Activated naive CD4-positive, alpha-beta T cell treated with anti-CD3 and anti-CD28 coated beads, Interleukin-2, amount 50 U/mL, for 72 hours (primary cell): ENCODE data around the gene CDX1. TPM values are rescaled to one million over a fixed set of nuclear protein-coding genes. Genes with fewer than 3 reads are reported as not detected.

Source experiments
- ATAC-seq, 2 donors: fragments of 150-1000 bp; cut with Tn5 transposase; 2 replicates each; pipeline ENCODE4 v1.10.0; 2021; ENCODE audit warnings: mild to moderate bottlenecking in 2 of 2, moderate library complexity in 2 of 2
- DNase-seq, 2 donors: peaks; one replicate each; pipeline ENCODE4 v3.0.0; 2021 to 2022; ENCODE audit warnings: low spot score in 2 of 2
- H3K27ac Mint-ChIP-seq, 2 donors: one replicate each; pipeline ENCODE4 v1.8.0; 2022; ENCODE audit warnings: mild to moderate bottlenecking in 2 of 2, mixed read lengths in 2 of 2
- H3K36me3 Mint-ChIP-seq, 2 donors: one replicate each; pipeline ENCODE4 v1.8.0; 2022; ENCODE audit warnings: mixed read lengths in 2 of 2
- H3K9me3 Mint-ChIP-seq, 2 donors: one replicate each; pipeline ENCODE4 v1.8.0; 2022; ENCODE audit warnings: mixed read lengths in 2 of 2
- total RNA-seq, 2 donors: library from RNA; stranded (reverse); gene quantifications; one replicate each; pipeline ENCODE4 v1.2.3, GENCODE V29; 2022

CDX1 gene
- total RNA-seq, 2 donors from 2014 or later, result not detected

- no peak for DNase-seq
- Mint-ChIP-seq H3K36me3 (no peaks in the 10 kb centered on the region), H3K9me3 (no peaks in the 10 kb centered on the region), H3K27ac (no peak overlapping the region)
- ATAC-seq, result no peak
Observed at GRCh38 chr5:150126921-150127265, 39.7 kb upstream of the CDX1 start.

GRCh38 chr5:150129454-150129812 lies 37.1 kb upstream of the CDX1 start:
- Mint-ChIP-seq H3K9me3 (no peaks in the 10 kb centered on the region), H3K27ac (no peak overlapping the region), H3K36me3 (no peaks in the 10 kb centered on the region)
- no peak for DNase-seq
- ATAC-seq, result no peak

- DNase-seq (peak in 1 of 2 donors; percentile 70), ATAC-seq (peak; percentile 70 to 82)
- H3K36me3 Mint-ChIP-seq, result no peaks in the 10 kb centered on the region
- H3K27ac Mint-ChIP-seq, result no peak overlapping the region
- no peaks in the 10 kb centered on the region for H3K9me3 Mint-ChIP-seq
Observed at GRCh38 chr5:150129813-150130492, 36.6 kb upstream of the CDX1 start.

- no peak for ATAC-seq
- DNase-seq, result no peak
- H3K9me3 Mint-ChIP-seq, result no peaks in the 10 kb centered on the region
- H3K36me3 Mint-ChIP-seq, result no peaks in the 10 kb centered on the region
- H3K27ac Mint-ChIP-seq, result no peak overlapping the region
Observed at GRCh38 chr5:150130493-150130922, 36.1 kb upstream of the CDX1 start.

GRCh38 chr5:150131461-150131860 lies 35.1 kb upstream of the CDX1 start:
- no peak overlapping the region for H3K27ac Mint-ChIP-seq
- no peak for ATAC-seq
- no peaks in the 10 kb centered on the region for H3K36me3 Mint-ChIP-seq
- no peaks in the 10 kb centered on the region for H3K9me3 Mint-ChIP-seq
- DNase-seq, result no peak

- no peak for DNase-seq
- no peak for ATAC-seq
- Mint-ChIP-seq H3K9me3 (no peaks in the 10 kb centered on the region), H3K27ac (no peak overlapping the region), H3K36me3 (no peaks in the 10 kb centered on the region)
Observed at GRCh38 chr5:150131978-150132694, 34.4 kb upstream of the CDX1 start.

GRCh38 chr5:150132740-150133139 lies 33.8 kb upstream of the CDX1 start:
- H3K9me3 Mint-ChIP-seq, result no peaks in the 10 kb centered on the region
- ATAC-seq, result no peak
- no peak overlapping the region for H3K27ac Mint-ChIP-seq
- DNase-seq, result no peak
- no peaks in the 10 kb centered on the region for H3K36me3 Mint-ChIP-seq

GRCh38 chr5:150133581-150134197 lies 32.9 kb upstream of the CDX1 start:
- DNase-seq, result no peak
- no peak for ATAC-seq
- Mint-ChIP-seq H3K36me3 (no peaks in the 10 kb centered on the region), H3K27ac (no peak overlapping the region), H3K9me3 (no peaks in the 10 kb centered on the region)

- DNase-seq, result no peak
- Mint-ChIP-seq H3K9me3 (no peaks in the 10 kb centered on the region), H3K27ac (no peak overlapping the region), H3K36me3 (no peaks in the 10 kb centered on the region)
- no peak for ATAC-seq
Observed at GRCh38 chr5:150134198-150134588, 32.4 kb upstream of the CDX1 start.

- no peak for DNase-seq
- no peak for ATAC-seq
- Mint-ChIP-seq H3K36me3 (no peaks in the 10 kb centered on the region), H3K27ac (no peak overlapping the region), H3K9me3 (no peaks in the 10 kb centered on the region)
Observed at GRCh38 chr5:150135557-150136304, 30.8 kb upstream of the CDX1 start.

- no peaks in the 10 kb centered on the region for H3K9me3 Mint-ChIP-seq
- ATAC-seq, result no peak
- H3K27ac Mint-ChIP-seq, result no peak overlapping the region
- no peak for DNase-seq
- no peaks in the 10 kb centered on the region for H3K36me3 Mint-ChIP-seq
Observed at GRCh38 chr5:150136305-150137167, 30.0 kb upstream of the CDX1 start.

GRCh38 chr5:150137168-150137957 lies 29.2 kb upstream of the CDX1 start:
- H3K27ac Mint-ChIP-seq, result no peak overlapping the region
- no peaks in the 10 kb centered on the region for H3K36me3 Mint-ChIP-seq
- H3K9me3 Mint-ChIP-seq, result no peaks in the 10 kb centered on the region
- no peak for ATAC-seq
- no peak for DNase-seq

- no peak for ATAC-seq
- H3K9me3 Mint-ChIP-seq, result no peaks in the 10 kb centered on the region
- no peak for DNase-seq
- no peak overlapping the region for H3K27ac Mint-ChIP-seq
- no peaks in the 10 kb centered on the region for H3K36me3 Mint-ChIP-seq
Observed at GRCh38 chr5:150137997-150138396, 28.6 kb upstream of the CDX1 start.

GRCh38 chr5:150138551-150139265 lies 27.9 kb upstream of the CDX1 start:
- no peak for DNase-seq
- ATAC-seq, result no peak
- no peak overlapping the region for H3K27ac Mint-ChIP-seq
- no peaks in the 10 kb centered on the region for H3K9me3 Mint-ChIP-seq
- H3K36me3 Mint-ChIP-seq, result no peaks in the 10 kb centered on the region

GRCh38 chr5:150139334-150139733 lies 27.2 kb upstream of the CDX1 start:
- Mint-ChIP-seq H3K36me3 (no peaks in the 10 kb centered on the region), H3K27ac (peak overlapping the region in 1 of 2 donors; percentile 9), H3K9me3 (no peaks in the 10 kb centered on the region)
- DNase-seq (no peak), ATAC-seq (no peak)
